GM23248 (cell line): ENCODE data around the gene TSPEAR. TPM values are rescaled to one million over a fixed set of nuclear protein-coding genes. Genes with fewer than 3 reads are reported as not detected.

Experiments used
- DNase-seq: peaks from one replicate; pipeline ENCODE4 v3.0.0-alpha.2; 2015
- H2AFZ ChIP-seq: fragments of 200-600 bp; sonication (generic); 2 replicates; pipeline ENCODE4 v1.6.1; 2016; ENCODE audit warnings: antibody characterized with exemption
- H3F3A ChIP-seq: fragments of 200-600 bp; sonication (generic); 2 replicates; pipeline ENCODE4 v1.6.1; 2016; ENCODE audit warnings: mild to moderate bottlenecking, antibody characterized with exemption, mixed run types; ENCODE audit not compliant: insufficient read depth
- H3K27ac ChIP-seq: fragments of 200-600 bp; sonication (generic); 2 replicates; pipeline ENCODE4 v1.5.1; 2016; ENCODE audit warnings: mild to moderate bottlenecking
- H3K27me3 ChIP-seq: fragments of 200-600 bp; sonication (generic); replicated peaks from 2 replicates; pipeline ENCODE4 v1.6.1; 2016; ENCODE audit warnings: mild to moderate bottlenecking; ENCODE audit not compliant: insufficient read depth
- H3K36me3 ChIP-seq: fragments of 200-600 bp; sonication (generic); 2 replicates; pipeline ENCODE4 v1.6.1; 2016; ENCODE audit warnings: low read depth, mild to moderate bottlenecking
- H3K4me1 ChIP-seq: fragments of 200-600 bp; sonication (generic); 2 replicates; pipeline ENCODE4 v1.6.1; 2016; ENCODE audit warnings: mild to moderate bottlenecking; ENCODE audit not compliant: insufficient read depth
- H3K4me2 ChIP-seq: fragments of 200-600 bp; sonication (generic); one replicate; pipeline ENCODE4 v1.6.1; 2016; ENCODE audit warnings: mild to moderate bottlenecking; ENCODE audit not compliant: unreplicated experiment
- H3K4me3 ChIP-seq: fragments of 200-600 bp; sonication (generic); 2 replicates; pipeline ENCODE4 v1.5.1; 2016; ENCODE audit warnings: mild to moderate bottlenecking
- H3K79me2 ChIP-seq: fragments of 200-600 bp; sonication (generic); 2 replicates; pipeline ENCODE4 v1.6.1; 2016; ENCODE audit warnings: mild to moderate bottlenecking; ENCODE audit not compliant: insufficient read depth
- H3K9ac ChIP-seq: fragments of 200-600 bp; sonication (generic); 2 replicates; pipeline ENCODE4 v1.6.1; 2016; ENCODE audit warnings: mild to moderate bottlenecking
- H3K9me2 ChIP-seq: fragments of 200-600 bp; sonication (generic); 2 replicates; pipeline ENCODE4 v1.6.1; 2016; ENCODE audit warnings: mixed run types, mild to moderate bottlenecking, moderate library complexity; ENCODE audit not compliant: insufficient read depth
- H3K9me3 ChIP-seq: fragments of 200-600 bp; sonication (generic); one replicate; pipeline ENCODE4 v1.6.1; 2017; ENCODE audit warnings: low read depth
- H4K20me1 ChIP-seq: fragments of 200-600 bp; sonication (generic); 2 replicates; pipeline ENCODE4 v1.6.0; 2016; ENCODE audit not compliant: insufficient read depth
- EZH2 ChIP-seq: fragments of 200-600 bp; sonication (generic); IDR thresholded peaks from 2 replicates; pipeline ENCODE4 v1.6.1; 2018; ENCODE audit warnings: antibody characterized with exemption, mild to moderate bottlenecking; ENCODE audit not compliant: insufficient read depth, poor library complexity, severe bottlenecking
- EZH2phosphoT487 ChIP-seq: fragments of 200-600 bp; sonication (generic); IDR thresholded peaks from 2 replicates; pipeline ENCODE4 v1.6.1; 2018; ENCODE audit warnings: antibody characterized with exemption, moderate library complexity, mild to moderate bottlenecking, low read depth; ENCODE audit not compliant: insufficient read depth
- WGBS, 2 experiments: methylation state at CpG; one replicate each; pipeline ENCODE4 v1.1.6; 2015 to 2017; ENCODE audit warnings: low lambda C conversion rate in 2 of 2, low coverage in 1 of 2; ENCODE audit errors: missing lambda C conversion rate in 2 of 2; 5-methylcytosine and 5-hydroxymethylcytosine counted together
- in situ Hi-C: fragments of 300-500 bp; cut with MboI; formaldehyde crosslinking; loops from 2 replicates; pipeline ENCODE4 v1.15.0; 2020
- polyA plus RNA-seq: library from polyadenylated mRNA; unstranded; fragments of >200 nt; fragmentation: Nextera tagmentation; extraction: Ambion mirVana; gene quantifications from 2 replicates; pipeline ENCODE4 v1.2.1, GENCODE V29; 2016
- total RNA-seq: library from RNA; depleted of rRNA; stranded (reverse); fragments of >200 nt; shearing (Covaris generic); gene quantifications from 2 replicates; pipeline ENCODE4 v1.2.3, GENCODE V29; 2014

TSPEAR gene
- total and polyA plus RNA-seq, 2 experiments from 2014 or later, result not detected

- in situ Hi-C loops, result no loop called here
- no peaks in the 10 kb centered on the region for H3K27me3 ChIP-seq
- H3K4me2 ChIP-seq, result no peak overlapping the region
- 65 to 68% methylated on average over 37 of the region's 37 CpGs for WGBS, 2 experiments
- no peaks in the 10 kb centered on the region for H3K79me2 ChIP-seq
- no peak overlapping the region for H3K9ac ChIP-seq
- no peaks in the 10 kb centered on the region for H3K9me2 ChIP-seq
- no peaks in the 10 kb centered on the region for H3F3A ChIP-seq
- H4K20me1 ChIP-seq, result no peaks in the 10 kb centered on the region
- H2AFZ ChIP-seq, result no peak overlapping the region
- no peak overlapping the region for H3K27ac ChIP-seq
- DNase-seq, result no peak
- no peak overlapping the region for H3K4me3 ChIP-seq
- H3K9me3 ChIP-seq, result no peaks in the 10 kb centered on the region
- no peaks in the 10 kb centered on the region for H3K4me1 ChIP-seq
- H3K36me3 ChIP-seq, result no peaks in the 10 kb centered on the region
- TF ChIP-seq EZH2phosphoT487, result no peak
- TF ChIP-seq EZH2, result no peak
Measured at GRCh38 chr21:44527156-44527982, 184.0 kb downstream of the TSPEAR start.

- DNase-seq, result no peak
- H4K20me1 ChIP-seq, result no peaks in the 10 kb centered on the region
- H3K36me3 ChIP-seq, result no peaks in the 10 kb centered on the region
- no peaks in the 10 kb centered on the region for H3F3A ChIP-seq
- H3K4me3 ChIP-seq, result no peak overlapping the region
- no peaks in the 10 kb centered on the region for H3K27me3 ChIP-seq
- H3K9me2 ChIP-seq, result no peaks in the 10 kb centered on the region
- no peaks in the 10 kb centered on the region for H3K79me2 ChIP-seq
- no peak overlapping the region for H3K27ac ChIP-seq
- no peak overlapping the region for H3K9ac ChIP-seq
- WGBS, 2 experiments, result 47 to 50% methylated on average over 12 of the region's 12 CpGs
- in situ Hi-C loops, result no loop called here
- TF ChIP-seq EZH2, result no peak
- no peak for TF ChIP-seq EZH2phosphoT487
- no peaks in the 10 kb centered on the region for H3K4me1 ChIP-seq
- H3K4me2 ChIP-seq, result no peak overlapping the region
- no peaks in the 10 kb centered on the region for H3K9me3 ChIP-seq
- H2AFZ ChIP-seq, result no peak overlapping the region
Measured at GRCh38 chr21:44526096-44526997, 185.0 kb downstream of the TSPEAR start.

GRCh38 chr21:44525391-44526095 is 185.8 kb downstream of the TSPEAR start:
- no peaks in the 10 kb centered on the region for H3F3A ChIP-seq
- no peaks in the 10 kb centered on the region for H3K4me1 ChIP-seq
- H3K4me3 ChIP-seq, result no peak overlapping the region
- H3K79me2 ChIP-seq, result no peaks in the 10 kb centered on the region
- 57 to 60% methylated on average over 19 to 20 of the region's 20 CpGs for WGBS, 2 experiments
- no peak overlapping the region for H2AFZ ChIP-seq
- no peaks in the 10 kb centered on the region for H3K9me2 ChIP-seq
- no peaks in the 10 kb centered on the region for H4K20me1 ChIP-seq
- TF ChIP-seq EZH2phosphoT487, result no peak
- TF ChIP-seq EZH2, result no peak
- H3K27me3 ChIP-seq, result no peaks in the 10 kb centered on the region
- no peak for DNase-seq
- H3K36me3 ChIP-seq, result no peaks in the 10 kb centered on the region
- no peak overlapping the region for H3K27ac ChIP-seq
- H3K9ac ChIP-seq, result no peak overlapping the region
- H3K4me2 ChIP-seq, result no peak overlapping the region
- in situ Hi-C loops, result no loop called here
- H3K9me3 ChIP-seq, result no peaks in the 10 kb centered on the region
